HepG2 (cell line): Measurements from ENCODE around the gene DDX49. TPM values are rescaled to one million over a fixed set of nuclear protein-coding genes. Genes with fewer than 3 reads are reported as not detected.

ENCODE experiments used
- CBX1 ChIP-seq: IDR thresholded peaks from one replicate; pipeline ENCODE4 v1.6.1; 2016; ENCODE audit warnings: antibody characterized with exemption, low read depth
- NFKB2 ChIP-seq: sonication (generic); formaldehyde crosslinking; IDR thresholded peaks from 2 replicates; pipeline ENCODE4 v1.4.0; 2020; ENCODE audit warnings: missing genetic modification reagents, borderline replicate concordance
- SAP130 ChIP-seq: IDR thresholded peaks from 2 replicates; pipeline ENCODE4 v1.6.1; 2016; ENCODE audit warnings: low read depth
- SMC3 ChIP-seq: IDR thresholded peaks from 2 replicates; pipeline ENCODE4 v1.6.1; 2011; ENCODE audit warnings: low read length, improper control_type of control experiment
- SP4 ChIP-seq: sonication (generic); formaldehyde crosslinking; IDR thresholded peaks from 2 replicates; pipeline ENCODE4 v1.8.1; 2023; ENCODE audit warnings: mild to moderate bottlenecking, missing genetic modification reagents
- YEATS4 ChIP-seq: sonication (generic); formaldehyde crosslinking; IDR thresholded peaks from 2 replicates; pipeline ENCODE4 v1.4.0; 2020; ENCODE audit warnings: missing genetic modification reagents, borderline replicate concordance
- ZFAT ChIP-seq: sonication (generic); formaldehyde crosslinking; conservative IDR thresholded peaks from 2 replicates; pipeline ENCODE4 v1.8.1; 2023; ENCODE audit warnings: missing genetic modification reagents, inconsistent platforms
- ZNF451 ChIP-seq: sonication (generic); formaldehyde crosslinking; IDR thresholded peaks from 2 replicates; pipeline ENCODE4 v1.5.0; 2020; ENCODE audit warnings: mild to moderate bottlenecking, missing genetic modification reagents
- ZNF496 ChIP-seq: sonication (generic); formaldehyde crosslinking; IDR thresholded peaks from 2 replicates; pipeline ENCODE4 v1.8.1; 2023; ENCODE audit warnings: mild to moderate bottlenecking, moderate library complexity, missing genetic modification reagents; ENCODE audit not compliant: insufficient replicate concordance
- ZNF546 ChIP-seq: sonication (generic); formaldehyde crosslinking; conservative IDR thresholded peaks from 2 replicates; pipeline ENCODE4 v1.8.1; 2023; ENCODE audit warnings: mild to moderate bottlenecking, missing genetic modification reagents
- ZNF547 ChIP-seq: sonication (generic); formaldehyde crosslinking; IDR thresholded peaks from 2 replicates; pipeline ENCODE4 v1.5.1; 2020; ENCODE audit warnings: mild to moderate bottlenecking, missing genetic modification reagents
- ZNF605 ChIP-seq: sonication (generic); formaldehyde crosslinking; IDR thresholded peaks from 2 replicates; pipeline ENCODE4 v1.8.0; 2022; ENCODE audit warnings: mild to moderate bottlenecking, missing genetic modification reagents
- ZNF607 ChIP-seq: sonication (generic); formaldehyde crosslinking; IDR thresholded peaks from 2 replicates; pipeline ENCODE4 v1.5.1; 2020; ENCODE audit warnings: missing genetic modification reagents, mild to moderate bottlenecking, borderline replicate concordance
- ZNF768 ChIP-seq: sonication (generic); formaldehyde crosslinking; IDR thresholded peaks from 2 replicates; pipeline ENCODE4 v1.4.0; 2020; ENCODE audit warnings: missing genetic modification reagents
- ZNF775 ChIP-seq: sonication (generic); formaldehyde crosslinking; IDR thresholded peaks from 2 replicates; pipeline ENCODE4 v1.4.0; 2020; ENCODE audit warnings: missing genetic modification reagents, mild to moderate bottlenecking, moderate library complexity, borderline replicate concordance
- polyA plus RNA-seq, 8 experiments: library from polyadenylated mRNA; depleted of rRNA in 3 of 8; stranded (reverse) in 7 of 8; unstranded in 1 of 8; fragments of >200 nt; fragmentation: Illumina TruSeq in 4 of 8; extraction: Trizol in 4 of 8; gene quantifications; 2 replicates each; pipeline versions ENCODE4 v1.2.1 to v1.2.3, GENCODE V29; 2011 to 2016; ENCODE audit warnings: low read depth in 4 of 8, missing spikeins in 1 of 8, mixed read lengths in 1 of 8; ENCODE audit not compliant: insufficient read depth in 1 of 8
- total RNA-seq, 5 experiments: library from RNA; depleted of rRNA; stranded (reverse); fragments of >200 nt; fragmentation: Illumina TruSeq; extraction: Trizol; gene quantifications; 2 replicates each; pipeline ENCODE4 v1.2.3, GENCODE V29; 2016; ENCODE audit warnings: low read depth in 1 of 5
- TF ChIP-seq, protein P1 (sequence below): sonication (generic); formaldehyde crosslinking; IDR thresholded peaks from 2 replicates; pipeline ENCODE4 v1.4.0; 2020; ENCODE audit warnings: missing genetic modification reagents
- TF ChIP-seq, protein P2 (sequence below): IDR thresholded peaks from 2 replicates; pipeline ENCODE4 v1.6.1; 2016; ENCODE audit warnings: mild to moderate bottlenecking
- TF ChIP-seq, protein P3 (sequence below): IDR thresholded peaks from 2 replicates; pipeline ENCODE4 v1.6.1; 2016; ENCODE audit warnings: mild to moderate bottlenecking, missing biosample characterization, missing genetic modification reagents
- TF ChIP-seq, protein P4 (sequence below): sonication (generic); formaldehyde crosslinking; IDR thresholded peaks from 2 replicates; pipeline ENCODE4 v1.4.0; 2020; ENCODE audit warnings: missing genetic modification reagents, borderline replicate concordance
- TF ChIP-seq, protein P5 (sequence below): sonication (generic); formaldehyde crosslinking; IDR thresholded peaks from 2 replicates; pipeline ENCODE4; 2020; ENCODE audit warnings: missing genetic modification reagents, mild to moderate bottlenecking, borderline replicate concordance

Gene DDX49
- total and polyA plus RNA-seq, 2 of the 13 experiments (the other 11 are each of a cell fraction or from before 2014, with no cell fraction given) = 27.0 to 46.2 TPM

DNA sequence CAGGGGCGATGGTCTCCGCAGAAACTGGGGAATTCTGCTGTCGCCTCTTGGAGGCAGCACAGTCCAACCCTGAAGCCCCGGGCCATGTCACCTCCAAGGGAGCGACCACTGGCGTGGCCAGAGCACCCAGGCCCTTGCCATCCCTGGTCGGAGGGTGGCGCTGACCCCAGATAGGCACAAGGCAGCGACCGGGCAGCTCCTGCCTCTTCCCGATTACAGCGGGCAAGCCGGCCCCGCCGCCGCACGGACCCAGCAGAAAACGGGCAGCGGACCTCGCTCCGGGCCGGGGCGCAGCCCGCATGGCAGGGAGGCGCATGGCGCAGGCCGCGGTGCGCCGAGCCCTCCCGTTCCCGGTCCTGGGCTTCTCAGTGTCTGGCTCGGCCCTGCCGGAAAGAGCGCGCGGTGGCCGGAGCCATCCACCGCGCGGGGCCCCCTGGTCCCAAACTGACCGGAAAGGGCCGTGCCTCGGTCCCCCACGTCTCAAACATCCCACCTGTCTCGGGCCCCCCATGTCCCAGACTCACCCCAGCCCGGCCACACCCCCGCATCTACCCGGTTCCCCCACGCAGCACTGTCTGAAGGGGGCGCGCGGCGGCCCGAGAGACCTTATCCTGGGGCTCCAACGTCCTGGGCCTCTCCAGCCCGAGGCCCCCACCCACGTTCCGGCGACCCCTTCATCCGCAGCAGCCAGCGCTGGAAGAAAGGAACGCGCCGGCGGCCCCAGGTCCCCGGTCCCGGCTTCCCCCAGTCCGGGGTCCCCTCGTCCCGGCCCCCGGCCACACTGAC, 24.3 kb upstream of the DDX49 start (continued):
- TF ChIP-seq YEATS4 (CRISPR knock-in tag) (peak; percentile 31; the same call in 1 of the 2 replicates), ZNF605 (CRISPR knock-in tag) (0 out of 2 replicates have a peak, but pooled peaks have one; percentile 59), CBX1 (no peak), ZNF546 (CRISPR knock-in tag) (peak; percentile 21; the same call in 1 of the 2 replicates), SP4 (CRISPR knock-in tag) (peak; percentile 34; the same call in 1 of the 2 replicates), ZNF496 (CRISPR knock-in tag) (no peak), SMC3 (peak; percentile 22; the same call in 1 of the 2 replicates), ZNF768 (CRISPR knock-in tag) (peak; percentile 64; the same call in 1 of the 2 replicates), SAP130 (peak; percentile 78), ZNF607 (CRISPR knock-in tag) (peak; percentile 62; the same call in 1 of the 2 replicates), ZNF451 (CRISPR knock-in tag) (peak; percentile 29; the same call in 1 of the 2 replicates), ZNF775 (CRISPR knock-in tag) (no peak), ZFAT (no peak), ZNF547 (CRISPR knock-in tag) (peak; percentile 75), NFKB2 (CRISPR knock-in tag) (peak; percentile 43; the same call in 1 of the 2 replicates)
- TF ChIP-seq, protein P1, sequence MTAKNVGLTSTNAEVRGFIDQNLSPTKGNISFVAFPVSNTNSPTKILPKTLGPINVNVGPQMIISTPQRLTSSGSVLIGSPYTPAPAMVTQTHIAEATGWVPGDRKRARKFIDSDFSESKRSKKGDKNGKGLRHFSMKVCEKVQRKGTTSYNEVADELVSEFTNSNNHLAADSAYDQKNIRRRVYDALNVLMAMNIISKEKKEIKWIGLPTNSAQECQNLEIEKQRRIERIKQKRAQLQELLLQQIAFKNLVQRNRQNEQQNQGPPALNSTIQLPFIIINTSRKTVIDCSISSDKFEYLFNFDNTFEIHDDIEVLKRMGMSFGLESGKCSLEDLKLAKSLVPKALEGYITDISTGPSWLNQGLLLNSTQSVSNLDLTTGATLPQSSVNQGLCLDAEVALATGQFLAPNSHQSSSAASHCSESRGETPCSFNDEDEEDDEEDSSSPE (CRISPR knock-in tag) = 0 out of 2 replicates have a peak, but pooled peaks have one; percentile 10
- TF ChIP-seq, protein P2, sequence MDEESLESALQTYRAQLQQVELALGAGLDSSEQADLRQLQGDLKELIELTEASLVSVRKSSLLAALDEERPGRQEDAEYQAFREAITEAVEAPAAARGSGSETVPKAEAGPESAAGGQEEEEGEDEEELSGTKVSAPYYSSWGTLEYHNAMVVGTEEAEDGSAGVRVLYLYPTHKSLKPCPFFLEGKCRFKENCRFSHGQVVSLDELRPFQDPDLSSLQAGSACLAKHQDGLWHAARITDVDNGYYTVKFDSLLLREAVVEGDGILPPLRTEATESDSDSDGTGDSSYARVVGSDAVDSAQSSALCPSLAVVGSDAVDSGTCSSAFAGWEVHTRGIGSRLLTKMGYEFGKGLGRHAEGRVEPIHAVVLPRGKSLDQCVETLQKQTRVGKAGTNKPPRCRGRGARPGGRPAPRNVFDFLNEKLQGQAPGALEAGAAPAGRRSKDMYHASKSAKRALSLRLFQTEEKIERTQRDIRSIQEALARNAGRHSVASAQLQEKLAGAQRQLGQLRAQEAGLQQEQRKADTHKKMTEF (CRISPR knock-in tag) = peak; percentile 43; the same call in 1 of the 2 replicates
- TF ChIP-seq, protein P3, sequence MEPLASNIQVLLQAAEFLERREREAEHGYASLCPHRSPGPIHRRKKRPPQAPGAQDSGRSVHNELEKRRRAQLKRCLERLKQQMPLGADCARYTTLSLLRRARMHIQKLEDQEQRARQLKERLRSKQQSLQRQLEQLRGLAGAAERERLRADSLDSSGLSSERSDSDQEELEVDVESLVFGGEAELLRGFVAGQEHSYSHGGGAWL = 0 out of 2 replicates have a peak, but pooled peaks have one; percentile 28
- TF ChIP-seq, protein P4, sequence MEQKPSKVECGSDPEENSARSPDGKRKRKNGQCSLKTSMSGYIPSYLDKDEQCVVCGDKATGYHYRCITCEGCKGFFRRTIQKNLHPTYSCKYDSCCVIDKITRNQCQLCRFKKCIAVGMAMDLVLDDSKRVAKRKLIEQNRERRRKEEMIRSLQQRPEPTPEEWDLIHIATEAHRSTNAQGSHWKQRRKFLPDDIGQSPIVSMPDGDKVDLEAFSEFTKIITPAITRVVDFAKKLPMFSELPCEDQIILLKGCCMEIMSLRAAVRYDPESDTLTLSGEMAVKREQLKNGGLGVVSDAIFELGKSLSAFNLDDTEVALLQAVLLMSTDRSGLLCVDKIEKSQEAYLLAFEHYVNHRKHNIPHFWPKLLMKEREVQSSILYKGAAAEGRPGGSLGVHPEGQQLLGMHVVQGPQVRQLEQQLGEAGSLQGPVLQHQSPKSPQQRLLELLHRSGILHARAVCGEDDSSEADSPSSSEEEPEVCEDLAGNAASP = 0 out of 2 replicates have a peak, but pooled peaks have one; percentile 17
- TF ChIP-seq, protein P5, sequence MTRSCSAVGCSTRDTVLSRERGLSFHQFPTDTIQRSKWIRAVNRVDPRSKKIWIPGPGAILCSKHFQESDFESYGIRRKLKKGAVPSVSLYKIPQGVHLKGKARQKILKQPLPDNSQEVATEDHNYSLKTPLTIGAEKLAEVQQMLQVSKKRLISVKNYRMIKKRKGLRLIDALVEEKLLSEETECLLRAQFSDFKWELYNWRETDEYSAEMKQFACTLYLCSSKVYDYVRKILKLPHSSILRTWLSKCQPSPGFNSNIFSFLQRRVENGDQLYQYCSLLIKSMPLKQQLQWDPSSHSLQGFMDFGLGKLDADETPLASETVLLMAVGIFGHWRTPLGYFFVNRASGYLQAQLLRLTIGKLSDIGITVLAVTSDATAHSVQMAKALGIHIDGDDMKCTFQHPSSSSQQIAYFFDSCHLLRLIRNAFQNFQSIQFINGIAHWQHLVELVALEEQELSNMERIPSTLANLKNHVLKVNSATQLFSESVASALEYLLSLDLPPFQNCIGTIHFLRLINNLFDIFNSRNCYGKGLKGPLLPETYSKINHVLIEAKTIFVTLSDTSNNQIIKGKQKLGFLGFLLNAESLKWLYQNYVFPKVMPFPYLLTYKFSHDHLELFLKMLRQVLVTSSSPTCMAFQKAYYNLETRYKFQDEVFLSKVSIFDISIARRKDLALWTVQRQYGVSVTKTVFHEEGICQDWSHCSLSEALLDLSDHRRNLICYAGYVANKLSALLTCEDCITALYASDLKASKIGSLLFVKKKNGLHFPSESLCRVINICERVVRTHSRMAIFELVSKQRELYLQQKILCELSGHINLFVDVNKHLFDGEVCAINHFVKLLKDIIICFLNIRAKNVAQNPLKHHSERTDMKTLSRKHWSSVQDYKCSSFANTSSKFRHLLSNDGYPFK (CRISPR knock-in tag) = peak; percentile 94
